GM10847 (cell line): ENCODE measurements around the gene MYH4.

Experiments used
- POLR2A ChIP-seq: IDR thresholded peaks from 2 replicates; pipeline ENCODE4 v1.6.1; 2011; ENCODE audit not compliant: insufficient read length; ENCODE audit errors: extremely low read depth

MYH4 gene

DNA sequence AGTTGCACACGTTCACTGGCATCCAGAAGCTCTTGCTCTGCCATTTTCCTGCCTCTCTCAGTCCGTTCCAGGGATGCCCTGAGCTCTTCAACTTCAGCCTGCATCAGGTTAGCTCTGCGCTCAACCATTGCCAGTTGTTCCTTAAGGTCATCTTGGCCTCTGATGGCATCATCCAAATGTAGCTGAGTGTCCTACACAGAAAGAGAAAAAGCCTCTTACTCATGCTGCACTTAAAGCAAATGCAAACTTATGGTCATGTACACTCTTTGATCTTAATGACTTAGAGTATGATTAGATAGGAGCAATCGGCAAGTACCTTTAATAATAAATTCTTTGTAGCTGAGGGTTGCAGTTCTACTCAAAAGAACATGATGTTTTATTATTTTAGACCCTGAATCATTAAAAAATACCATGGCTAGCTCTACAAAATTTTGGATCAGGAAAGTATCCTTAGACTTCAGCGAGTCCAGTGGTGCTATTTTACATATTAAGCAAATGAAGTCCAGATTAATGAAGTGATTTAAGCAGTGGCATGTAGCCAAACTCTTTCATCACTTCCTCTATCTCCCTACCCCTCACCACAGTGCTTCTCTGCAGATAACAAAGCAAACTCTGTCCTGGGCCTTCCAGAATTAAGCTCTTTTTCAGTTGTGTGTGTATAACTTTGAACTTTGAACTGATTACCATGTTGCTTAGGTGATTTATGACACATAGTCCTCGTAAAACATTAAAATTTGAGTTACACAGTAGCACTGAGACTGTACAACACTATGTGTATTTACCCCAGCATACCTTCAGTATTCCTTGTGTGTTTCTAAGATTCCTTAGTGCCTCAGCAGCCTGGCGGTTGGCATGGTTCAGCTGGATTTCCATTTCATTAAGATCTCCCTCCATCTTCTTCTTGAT, 22.1 kb downstream of the MYH4 start:
- no peak for TF ChIP-seq POLR2A

DNA sequence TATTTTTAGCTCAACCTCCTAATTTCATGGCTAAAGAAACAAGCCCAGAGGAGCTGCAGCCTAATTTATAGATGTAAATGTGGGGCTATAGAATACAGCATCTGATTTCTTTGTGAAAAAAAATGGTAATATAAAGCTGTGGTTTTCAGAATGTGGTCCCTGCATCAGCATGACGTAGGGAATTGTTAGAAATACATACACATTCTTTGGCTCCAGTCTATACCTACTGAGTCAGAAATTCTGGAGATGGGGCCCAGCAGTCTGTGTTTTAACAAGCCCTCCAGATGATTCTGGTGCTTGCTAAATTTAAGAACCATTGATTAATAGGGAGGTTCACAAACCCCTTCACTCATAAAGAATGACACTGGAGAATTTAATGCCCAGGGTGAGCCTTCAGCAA, 29.5 kb downstream of the MYH4 start:
- TF ChIP-seq POLR2A: no peak

DNA sequence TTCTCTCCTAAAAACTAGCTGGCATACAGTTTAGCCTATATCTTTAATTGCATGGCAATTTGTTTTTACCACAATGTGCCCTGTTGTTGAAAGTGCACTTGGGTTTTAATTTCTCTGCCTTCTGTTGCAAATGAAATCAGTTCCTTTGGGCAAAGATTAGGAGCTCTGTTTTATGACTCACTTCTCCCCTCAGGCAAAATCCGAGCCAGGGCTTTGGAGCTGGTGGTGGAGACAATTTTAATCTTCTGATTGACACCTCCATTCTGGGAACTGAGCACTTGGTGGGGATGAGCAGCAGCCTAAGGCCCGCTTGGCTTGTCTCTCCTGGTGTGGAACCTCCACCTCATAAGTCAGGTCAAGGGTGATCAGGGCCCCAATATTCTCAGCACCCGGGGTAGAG, 34.3 kb downstream of the MYH4 start:
- TF ChIP-seq POLR2A: no peak

DNA sequence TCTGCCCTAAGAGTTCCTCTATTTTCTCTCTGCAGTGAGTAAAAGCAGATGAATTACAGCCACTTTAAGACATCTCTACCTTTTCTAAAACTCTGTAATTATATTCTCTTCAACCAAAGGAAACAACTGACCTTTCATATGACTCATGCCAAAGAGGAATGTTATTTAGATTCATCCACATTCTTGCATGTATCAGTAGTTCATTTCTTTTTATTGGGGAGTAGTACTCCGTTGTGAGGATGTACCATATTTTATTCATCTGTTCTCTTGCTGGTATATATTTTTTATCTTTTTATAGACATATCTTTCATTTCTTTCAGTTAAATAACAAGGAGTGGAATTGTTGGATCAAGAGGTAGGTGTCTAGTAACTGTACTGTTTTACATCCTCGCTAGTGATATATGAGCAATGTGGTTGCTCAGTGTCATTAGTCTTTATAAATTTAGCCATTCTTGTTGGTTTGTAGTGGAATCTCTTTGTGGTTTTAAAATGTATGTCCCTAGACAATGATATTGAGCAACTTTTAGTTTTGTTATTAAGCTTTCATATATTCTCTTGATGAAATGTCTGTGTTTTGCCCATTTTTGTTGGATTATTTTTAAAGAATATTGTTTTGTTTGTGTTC, 39.8 kb downstream of the MYH4 start:
- no peak for TF ChIP-seq POLR2A

DNA sequence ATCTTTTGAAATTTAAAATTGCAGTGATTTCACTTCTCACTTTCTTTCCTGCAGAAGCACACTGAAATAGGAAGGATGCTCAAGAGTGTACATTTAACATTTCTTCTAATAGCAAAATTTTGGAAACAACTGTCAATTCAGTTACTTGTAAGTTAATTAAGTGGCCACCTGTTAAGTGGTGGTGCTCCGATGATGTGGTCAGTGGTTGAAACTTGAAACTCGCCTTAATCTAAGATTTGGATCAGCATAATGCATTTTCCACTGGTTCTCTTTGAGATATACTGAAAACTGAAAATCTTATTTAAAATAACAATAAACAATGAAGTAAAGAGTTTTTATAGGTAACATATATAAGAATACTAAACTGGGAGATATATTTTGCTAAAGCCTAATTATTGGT, 40.6 kb downstream of the MYH4 start:
- TF ChIP-seq POLR2A: no peak

DNA sequence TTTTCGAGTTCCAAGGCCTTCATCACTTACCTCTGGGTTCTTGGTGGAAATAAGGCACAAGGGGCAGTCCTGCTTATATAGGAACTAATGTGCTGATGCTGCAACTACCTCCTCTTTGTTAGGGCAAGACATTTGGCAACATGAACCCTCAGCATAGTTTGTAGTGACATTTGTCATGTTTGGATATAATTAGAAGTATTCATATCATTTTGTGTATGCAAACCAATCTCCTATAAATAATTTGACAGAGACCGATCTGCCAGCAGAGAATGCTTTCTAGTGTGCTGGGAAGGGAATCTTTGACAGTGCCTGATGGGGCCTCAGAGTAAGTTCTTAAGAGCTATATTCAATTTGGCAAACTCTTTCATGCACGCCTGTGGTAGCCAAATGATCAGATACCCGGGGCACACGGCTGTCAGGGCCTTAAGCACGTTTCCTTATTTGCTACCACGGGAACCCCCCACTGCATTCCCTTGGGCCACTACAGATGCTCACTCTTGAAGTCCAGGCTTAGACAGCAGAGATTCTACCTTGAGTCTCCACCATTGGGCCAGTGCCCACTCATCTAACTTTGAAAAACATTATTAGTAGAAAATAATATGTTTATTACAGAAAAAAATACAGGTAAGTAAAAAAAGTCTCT, 47.3 kb downstream of the MYH4 start, which contains the start of gene MYH8:
MYH8 (minus strand) TSS at position 51 of the 643 bp plus-strand sequence. CDS start 1,723 bp downstream, outside the sequence.
- no peak for TF ChIP-seq POLR2A

DNA sequence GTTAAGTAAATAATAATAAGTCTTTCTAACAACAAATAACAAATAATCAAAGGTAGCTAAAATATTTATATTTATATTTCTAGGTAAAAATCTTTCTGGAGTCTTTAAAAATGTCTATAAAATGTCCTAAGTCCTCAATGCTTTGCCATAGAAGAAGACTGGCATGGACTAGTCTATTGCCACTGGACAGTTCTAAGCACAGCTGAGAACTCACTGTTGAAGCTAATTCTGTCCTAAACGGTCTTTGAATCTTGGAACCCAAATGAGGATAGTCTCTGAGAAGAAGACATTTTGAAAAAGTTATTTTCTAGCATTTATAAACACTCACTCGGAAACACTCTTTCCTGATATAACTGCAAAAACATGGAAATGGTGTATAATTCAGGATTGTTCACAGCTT, 48.1 kb downstream of the MYH4 start:
- no peak for TF ChIP-seq POLR2A

DNA sequence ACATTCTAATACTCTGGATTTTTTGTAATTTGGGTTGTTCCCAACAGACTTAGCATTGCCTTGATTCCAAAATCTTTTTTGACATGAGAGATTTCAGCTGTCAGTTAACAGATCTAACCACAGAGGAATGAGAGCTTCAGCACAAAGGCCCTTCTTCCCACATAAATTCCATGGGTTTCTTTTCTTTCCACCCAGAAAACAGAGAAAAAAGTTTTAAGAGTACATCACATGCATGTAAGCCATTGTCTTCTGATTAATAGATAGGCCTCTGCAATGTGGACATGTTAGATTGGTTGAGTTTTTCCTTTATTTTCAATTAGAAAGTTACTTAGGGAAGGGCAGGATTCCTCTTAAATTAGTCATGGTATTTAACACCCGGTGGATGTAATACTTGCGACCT, 48.5 kb downstream of the MYH4 start:
- no peak for TF ChIP-seq POLR2A

DNA sequence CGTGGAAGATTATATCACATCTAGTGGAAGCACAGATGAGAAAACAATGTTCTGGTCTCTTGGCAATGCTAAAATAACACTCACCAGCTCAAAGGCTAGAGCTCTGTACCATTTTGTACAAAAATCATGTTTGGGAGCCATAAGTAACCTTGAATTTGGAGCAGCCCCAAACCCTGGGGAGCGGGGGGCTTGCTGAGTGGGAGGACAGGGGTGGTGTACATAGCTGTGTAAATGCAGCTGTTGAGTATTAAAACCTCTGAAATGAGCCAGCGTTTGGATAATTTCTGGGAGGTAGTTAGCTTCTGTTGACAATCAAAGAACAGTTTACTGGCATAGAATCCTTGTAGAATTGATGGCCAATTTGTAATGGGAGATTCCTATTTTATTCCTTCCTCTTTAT, 51.9 kb downstream of the MYH4 start:
- no peak for TF ChIP-seq POLR2A

DNA sequence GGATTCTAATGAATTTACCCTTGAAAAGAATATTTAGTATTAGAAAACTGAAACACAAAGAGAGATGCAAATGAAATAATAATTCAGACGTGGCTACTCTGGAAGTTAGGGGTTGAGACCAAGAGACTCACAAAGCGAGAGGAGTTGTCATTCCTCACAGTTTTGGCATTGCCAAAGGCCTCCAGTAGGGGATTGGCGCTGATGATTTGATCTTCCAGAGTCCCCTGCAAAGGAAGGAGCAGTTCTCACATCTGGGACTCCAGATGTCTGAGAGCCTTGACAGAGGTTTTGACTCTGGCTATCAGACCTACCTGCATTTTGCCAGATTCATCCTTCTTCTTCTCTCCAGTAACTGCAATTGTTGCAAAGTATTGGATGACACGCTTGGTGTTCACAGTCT, 54.2 kb downstream of the MYH4 start:
- TF ChIP-seq POLR2A: no peak

DNA sequence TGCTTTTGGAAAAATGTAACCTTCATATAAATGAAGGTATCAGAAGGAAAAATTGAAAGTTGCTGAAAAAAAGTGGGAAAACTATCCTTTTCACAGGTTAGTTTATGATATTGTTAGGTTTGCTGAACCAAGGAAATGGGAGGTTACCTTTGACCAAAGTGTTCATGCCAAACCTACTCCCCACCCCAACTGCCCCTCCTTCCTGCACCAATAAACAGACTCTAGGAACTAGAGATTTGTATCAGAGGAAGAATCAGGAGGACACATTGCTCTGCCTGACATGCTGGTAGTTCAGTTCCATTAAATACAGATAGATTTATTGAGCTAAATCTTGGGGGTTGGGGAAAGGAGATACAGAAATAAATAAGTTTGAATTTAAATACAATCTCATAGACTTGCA, 65.8 kb downstream of the MYH4 start:
- no peak for TF ChIP-seq POLR2A

DNA sequence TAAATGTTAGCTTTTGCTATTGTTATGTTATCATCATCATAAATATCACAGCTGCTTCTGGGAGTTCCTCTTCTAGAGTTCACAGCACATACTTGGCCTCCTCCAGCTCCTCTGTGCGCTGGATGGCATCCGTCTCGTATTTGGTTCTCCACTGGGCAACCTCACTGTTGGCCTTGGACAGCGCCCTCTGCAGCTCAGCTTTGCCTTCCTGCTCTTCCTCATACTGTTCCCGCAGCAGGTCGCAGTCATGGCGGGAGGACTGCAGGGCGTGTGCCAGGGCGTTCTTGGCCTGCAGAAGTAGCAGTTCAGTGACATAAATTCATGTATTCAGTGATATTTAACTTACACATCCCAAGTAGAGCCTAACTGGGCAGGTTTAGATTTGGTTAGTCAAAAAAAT, 71.0 kb downstream of the MYH4 start:
- TF ChIP-seq POLR2A: no peak

DNA sequence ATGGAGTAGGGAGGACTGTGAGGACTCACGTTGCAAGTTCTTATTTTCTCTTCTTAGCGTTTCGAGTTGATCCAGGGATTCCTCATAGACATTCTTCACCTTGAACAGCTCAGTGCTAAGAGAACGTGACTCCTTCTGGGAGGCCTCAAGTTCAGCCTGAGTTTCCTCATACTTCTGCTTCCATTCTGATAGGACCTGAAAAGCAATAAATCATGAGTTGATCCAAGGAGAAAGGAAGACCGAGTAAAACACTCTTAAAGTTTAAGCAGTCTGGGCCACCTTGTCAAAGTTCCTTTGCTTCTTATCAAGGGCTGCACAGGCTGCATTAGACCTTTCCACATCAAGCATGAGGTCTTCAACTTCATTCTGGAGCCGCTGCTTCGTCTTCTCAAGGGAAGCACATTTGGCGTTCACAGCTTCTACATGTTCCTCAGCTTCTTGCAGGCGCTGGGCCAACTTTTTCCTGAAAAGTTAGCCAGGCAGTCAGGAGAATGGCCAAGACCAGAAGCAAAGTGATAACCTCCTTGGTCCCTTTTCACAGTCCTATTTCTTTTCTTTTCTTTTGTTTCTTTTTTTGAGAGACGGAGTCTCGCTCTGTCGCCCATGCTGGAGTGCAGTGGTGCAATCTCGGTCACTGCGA, 72.7 kb downstream of the MYH4 start:
- no peak for TF ChIP-seq POLR2A

DNA sequence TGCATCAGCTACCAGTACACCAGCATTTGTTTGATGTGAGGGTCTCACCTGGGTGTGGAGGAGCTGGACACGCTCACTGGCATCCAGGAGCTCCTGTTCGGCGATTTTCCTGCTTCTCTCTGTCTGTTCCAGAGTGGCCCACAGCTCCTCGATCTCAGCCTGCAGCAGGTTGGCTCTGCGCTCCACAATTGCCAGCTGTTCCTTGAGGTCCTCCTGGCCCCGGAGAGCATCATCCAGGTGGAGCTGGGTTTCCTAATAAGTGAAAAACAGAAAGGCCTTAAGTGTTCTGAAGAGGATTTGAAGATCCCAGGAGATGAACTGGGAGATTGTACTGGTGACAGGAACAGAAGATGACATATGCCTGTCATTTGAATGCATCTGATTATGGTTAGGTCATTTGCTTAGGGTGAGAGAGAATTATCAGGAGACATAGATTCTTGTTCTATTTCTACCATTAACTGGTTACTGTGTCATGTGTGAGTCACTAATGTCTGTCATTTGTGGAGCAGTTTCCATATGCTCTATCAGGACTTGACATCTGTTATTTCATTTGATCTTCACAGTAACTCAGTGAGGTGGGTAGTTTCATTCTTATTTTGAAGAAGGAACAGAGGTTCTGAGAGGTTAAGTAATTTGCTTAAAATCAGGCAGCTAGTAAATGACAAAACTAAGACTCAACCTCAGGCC, 75.0 kb downstream of the MYH4 start:
- no peak for TF ChIP-seq POLR2A
